GM12874 (cell line): Measurements from ENCODE around the gene KIF5A.

Source experiments
- TF ChIP-seq, protein P1 (sequence below): IDR thresholded peaks from 2 replicates; pipeline ENCODE4 v1.5.1; 2011; ENCODE audit warnings: low read depth, mild to moderate bottlenecking, control low read depth, low read length, moderate library complexity; ENCODE audit not compliant: insufficient read depth

Gene KIF5A

GRCh38 chr12:57611108-57611826, 61.4 kb downstream of the KIF5A start, which contains the start of gene ARHGEF25:
Gene ARHGEF25, plus strand, starts transcription at chr12:57611435. Its CDS starts 460 bp downstream, at chr12:57611895.
- TF ChIP-seq, protein P1, sequence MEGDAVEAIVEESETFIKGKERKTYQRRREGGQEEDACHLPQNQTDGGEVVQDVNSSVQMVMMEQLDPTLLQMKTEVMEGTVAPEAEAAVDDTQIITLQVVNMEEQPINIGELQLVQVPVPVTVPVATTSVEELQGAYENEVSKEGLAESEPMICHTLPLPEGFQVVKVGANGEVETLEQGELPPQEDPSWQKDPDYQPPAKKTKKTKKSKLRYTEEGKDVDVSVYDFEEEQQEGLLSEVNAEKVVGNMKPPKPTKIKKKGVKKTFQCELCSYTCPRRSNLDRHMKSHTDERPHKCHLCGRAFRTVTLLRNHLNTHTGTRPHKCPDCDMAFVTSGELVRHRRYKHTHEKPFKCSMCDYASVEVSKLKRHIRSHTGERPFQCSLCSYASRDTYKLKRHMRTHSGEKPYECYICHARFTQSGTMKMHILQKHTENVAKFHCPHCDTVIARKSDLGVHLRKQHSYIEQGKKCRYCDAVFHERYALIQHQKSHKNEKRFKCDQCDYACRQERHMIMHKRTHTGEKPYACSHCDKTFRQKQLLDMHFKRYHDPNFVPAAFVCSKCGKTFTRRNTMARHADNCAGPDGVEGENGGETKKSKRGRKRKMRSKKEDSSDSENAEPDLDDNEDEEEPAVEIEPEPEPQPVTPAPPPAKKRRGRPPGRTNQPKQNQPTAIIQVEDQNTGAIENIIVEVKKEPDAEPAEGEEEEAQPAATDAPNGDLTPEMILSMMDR = no peak

- TF ChIP-seq, protein P1 = no peak
Measured at GRCh38 chr12:57611827-57612710, 62.2 kb downstream of the KIF5A start.

- TF ChIP-seq, protein P1 = no peak
Measured at GRCh38 chr12:57612711-57613426, 63.0 kb downstream of the KIF5A start.

DNA sequence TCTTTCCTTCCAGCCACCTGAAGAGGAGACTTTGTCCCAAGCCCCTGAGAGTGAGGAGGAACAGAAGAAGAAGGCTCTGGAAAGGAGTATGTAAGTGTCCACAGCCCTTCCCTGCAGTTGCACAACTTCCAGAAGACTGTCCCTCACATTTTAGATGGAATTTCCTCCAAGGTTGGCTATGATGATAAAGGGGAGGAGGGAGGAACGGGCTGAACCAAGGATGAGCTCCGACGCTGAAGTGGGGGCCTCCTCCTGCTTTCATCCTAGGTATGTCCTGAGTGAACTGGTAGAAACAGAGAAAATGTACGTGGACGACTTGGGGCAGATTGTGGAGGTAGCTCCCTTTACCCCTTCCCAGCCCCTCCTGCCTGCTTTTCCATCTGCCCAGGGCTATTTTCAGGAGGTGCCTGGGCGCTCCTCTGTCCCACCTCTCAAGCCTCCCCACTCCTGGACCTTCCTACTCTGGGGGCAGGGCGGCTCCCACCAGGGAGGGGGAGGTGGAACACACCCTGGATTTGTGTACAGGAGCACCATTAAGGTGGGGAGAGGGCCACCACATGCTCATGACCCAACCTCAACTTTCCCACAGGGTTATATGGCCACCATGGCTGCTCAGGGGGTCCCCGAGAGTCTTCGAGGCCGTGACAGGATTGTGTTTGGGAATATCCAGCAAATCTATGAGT, 63.7 kb downstream of the KIF5A start:
- TF ChIP-seq, protein P1 = no peak

- TF ChIP-seq, protein P1 = no peak
Measured at GRCh38 chr12:57614178-57614947, 64.5 kb downstream of the KIF5A start.

DNA sequence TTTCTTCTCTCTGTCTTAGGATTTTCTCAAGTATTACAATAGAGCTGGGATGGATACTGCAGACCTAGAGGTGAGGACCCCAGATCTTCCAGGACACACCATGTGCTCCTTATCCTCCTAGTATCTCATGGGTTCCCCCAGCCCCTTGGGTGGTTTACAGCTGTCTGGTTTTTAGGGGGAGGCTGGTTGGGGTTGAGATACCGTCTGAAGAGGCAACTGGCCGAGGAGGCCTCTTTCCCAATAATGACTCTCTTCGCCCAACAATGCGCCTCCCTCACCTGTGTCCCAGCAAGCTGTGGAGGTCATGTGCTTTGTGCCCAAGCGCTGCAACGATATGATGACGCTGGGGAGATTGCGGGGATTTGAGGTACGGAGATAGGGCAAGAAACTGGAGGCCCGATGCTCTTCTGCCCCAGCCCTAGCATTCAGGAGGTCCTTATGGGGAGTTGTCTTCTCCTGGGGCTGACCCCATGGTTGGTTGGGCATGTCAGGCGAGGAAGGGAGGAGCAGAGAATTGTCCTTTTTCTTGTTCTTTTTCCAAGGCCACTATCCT, 65.2 kb downstream of the KIF5A start:
- TF ChIP-seq, protein P1 = no peak
